Right renal pelvis (tissue), 4 donors: ENCODE measurements around the gene TTPAL. TPM values are rescaled to one million over a fixed set of nuclear protein-coding genes. Genes with fewer than 3 reads are reported as not detected.

Experiments
- DNase-seq, 4 donors: peaks; one replicate each; pipeline ENCODE4 v3.0.0-alpha.2; 2013; ENCODE audit warnings: low read depth in 4 of 4, low spot score in 3 of 4, missing footprints in 1 of 4
- polyA plus RNA-seq, 4 donors: library from polyadenylated mRNA; unstranded; fragments of 120-200 nt; gene quantifications; one replicate each; pipeline ENCODE4 v1.2.1, GENCODE V29; 2013; ENCODE audit not compliant: insufficient read length in 4 of 4

The TTPAL gene
- polyA plus RNA-seq, 4 donors: 12.5 to 14.1 (median 13.0) TPM

DNA sequence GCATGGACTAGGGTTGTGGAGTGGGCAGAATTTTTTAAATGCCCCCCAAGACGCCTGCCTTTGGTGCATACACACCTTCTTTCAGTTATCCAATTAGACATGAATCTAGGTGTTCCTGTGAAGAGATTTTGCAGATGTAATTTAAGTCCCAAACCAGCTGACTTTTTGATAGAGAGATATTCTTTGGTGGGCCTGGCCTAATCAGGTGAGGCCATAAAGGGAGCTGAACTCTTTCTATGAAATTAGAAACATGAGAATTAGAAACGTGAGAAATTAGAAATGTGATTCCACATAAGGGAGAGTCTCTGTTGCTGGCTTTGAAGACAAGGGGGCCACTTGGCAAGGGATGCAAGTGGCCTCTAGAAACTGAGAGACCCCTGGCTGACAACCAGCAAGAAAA, 36.4 kb upstream of the TTPAL start:
- no peak for DNase-seq

DNA sequence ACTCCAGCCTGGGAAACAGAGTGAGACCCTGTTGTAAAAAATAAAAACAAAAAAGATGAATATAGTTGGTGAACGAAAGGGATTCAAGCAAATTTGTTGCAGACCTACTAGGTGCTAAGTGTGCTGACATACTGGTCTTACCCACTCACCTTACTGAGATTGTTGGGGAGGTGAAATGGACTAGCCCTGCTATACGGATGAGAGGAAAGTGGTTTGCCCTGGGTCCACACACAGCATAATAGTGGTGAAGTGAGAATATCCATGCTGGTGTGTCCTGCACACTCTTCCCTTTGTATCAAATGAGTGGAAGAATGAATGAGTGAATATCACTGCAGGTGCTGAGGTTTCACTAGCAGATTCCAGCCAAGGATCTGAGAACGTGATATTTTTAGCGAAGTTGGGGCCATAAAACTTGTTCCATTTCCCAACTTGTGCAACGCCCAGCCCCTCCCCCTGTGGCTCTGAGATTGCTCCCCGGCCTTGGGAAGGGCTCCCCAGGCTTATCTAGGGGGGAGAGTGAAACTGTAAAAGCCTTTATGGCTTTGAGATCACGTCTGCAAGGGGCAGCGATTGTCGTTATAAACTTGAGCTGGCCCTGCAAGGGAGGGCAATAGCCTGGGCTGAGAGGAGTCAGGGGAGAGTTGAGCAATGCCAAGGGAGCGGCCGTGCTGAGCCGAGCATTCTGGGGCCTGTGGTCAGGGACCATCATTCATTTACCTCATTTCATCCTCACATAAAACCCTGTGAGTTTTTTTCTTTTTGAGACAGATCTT, 33.2 kb upstream of the TTPAL start:
- no peak for DNase-seq

DNA sequence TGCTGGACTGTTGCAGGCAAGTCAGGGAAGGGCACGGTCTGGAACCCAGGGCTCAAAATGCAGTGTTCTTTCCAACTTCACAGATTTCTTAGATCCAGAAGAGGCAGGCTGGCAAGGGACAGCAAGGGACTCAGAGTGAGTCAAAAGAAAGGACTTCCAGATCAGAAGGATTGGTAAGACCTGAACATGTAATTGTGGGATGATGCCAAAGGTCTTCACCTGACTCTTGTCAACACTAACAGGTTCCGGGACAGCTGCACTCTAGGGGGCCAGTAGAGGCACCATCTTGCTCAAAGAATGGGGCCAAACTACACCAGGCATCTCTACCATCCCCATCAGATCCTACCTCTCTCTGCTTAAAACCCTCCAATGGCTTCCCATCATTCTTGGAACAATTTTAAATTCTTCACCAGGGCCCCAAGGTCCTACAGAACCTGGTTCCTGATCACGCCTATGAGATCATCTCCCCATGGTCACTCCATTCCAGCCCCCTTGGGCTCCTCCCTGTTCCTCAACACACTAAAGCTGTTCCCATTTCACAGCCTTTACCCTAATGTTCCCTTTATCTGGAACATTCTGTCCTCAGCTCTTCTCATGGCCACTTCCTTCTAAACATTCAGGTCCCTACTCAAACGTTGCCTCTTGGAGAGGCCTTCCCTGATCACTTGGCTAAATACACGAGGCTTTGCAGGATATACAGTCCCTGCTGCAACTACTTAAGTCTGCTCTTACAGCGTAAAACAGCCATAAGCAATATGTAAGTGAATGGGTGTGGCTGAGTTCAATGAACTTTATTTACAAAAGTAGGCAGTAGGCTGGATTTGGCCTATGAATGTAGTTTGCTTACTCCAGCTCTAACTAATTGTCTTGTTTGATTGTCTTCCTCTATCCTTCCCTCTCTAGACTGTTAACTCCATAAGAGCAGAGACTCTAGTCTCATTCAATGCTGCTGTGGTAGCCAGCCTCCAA, 29.6 kb upstream of the TTPAL start:
- no peak for DNase-seq

DNA sequence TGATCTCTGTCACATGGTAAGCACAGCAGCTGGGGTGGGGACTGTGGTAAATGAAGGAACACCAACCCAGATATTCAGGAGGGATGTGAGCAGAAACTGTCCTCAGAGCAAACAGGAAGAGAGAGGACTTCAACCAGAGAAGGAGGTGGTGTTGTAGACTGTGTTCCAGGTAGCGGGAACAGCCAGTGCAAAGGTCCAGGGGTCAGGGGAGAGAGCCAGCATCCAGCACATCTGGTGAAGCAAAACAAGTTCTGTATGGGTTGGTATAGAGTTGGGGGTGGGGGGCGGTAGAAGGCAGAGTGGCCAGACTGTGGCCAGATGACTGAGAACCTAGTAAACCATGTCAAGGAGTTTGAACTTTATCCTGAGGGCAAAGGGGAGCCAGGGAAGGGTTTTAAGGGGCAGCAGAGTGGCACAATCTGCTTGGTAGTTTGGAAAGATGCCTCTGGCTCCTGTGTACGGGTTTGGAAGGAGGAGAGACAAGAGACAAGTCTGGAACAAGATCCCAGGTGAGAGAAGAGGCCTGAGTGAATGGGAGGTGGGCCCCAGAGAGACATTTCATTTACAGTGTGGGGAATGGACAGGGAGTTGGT, 27.8 kb upstream of the TTPAL start:
- no peak for DNase-seq

DNA sequence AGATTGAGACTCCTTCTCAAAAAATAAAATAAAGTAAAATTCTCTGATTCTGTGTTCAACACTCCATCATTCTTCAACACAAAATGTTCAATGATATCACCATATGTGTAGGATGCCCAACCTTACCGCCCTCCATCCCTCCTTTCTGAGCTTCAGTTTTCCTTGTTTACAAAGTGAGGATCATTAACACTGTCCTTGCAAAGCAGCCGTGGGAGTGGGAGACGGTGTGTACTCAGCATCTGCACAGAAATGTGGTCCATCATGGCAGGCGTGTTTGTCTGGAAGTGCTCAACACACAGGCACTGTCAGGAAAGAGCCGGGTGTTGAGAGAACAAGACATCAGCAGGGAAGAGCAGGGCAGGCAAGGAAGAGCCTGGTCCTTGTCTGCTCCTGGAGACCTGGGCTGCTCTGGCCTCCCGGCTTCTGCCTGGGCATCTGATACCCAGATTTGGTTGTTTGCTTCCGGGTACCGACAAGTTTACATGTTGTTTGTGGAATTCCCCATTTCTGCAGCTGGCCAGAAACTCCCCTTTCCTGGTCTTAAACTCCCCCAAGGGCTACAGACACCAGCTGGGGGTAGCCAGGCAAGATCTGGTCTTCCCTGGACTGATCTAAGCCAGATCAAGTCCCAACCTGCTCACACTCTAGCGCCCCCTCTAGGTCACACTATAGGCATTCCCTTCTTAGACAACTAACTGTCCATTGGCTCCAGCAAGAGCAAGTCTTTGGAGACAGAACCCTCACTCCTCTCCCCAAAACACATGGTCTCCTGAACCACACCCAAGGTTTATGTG, 26.7 kb upstream of the TTPAL start:
- no peak for DNase-seq

DNA sequence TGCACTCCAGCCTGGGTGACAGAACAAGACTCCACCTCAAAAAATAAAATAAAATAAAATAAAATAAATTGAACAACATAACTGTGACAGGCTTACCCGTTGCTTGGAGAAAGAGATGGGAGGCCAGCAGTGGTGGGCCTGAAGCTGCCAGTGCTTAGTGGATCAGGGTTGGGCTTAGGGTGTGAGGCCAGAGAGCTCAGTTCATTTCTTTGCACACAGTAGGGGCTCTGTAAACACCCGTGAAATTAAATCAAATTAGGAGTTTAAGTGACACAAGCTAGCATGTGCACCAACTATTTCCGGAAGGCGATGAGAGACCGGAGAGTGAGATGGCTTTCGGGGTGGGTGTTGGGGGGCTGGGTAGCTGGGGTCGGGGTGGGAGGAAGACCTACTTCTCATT, 25.8 kb upstream of the TTPAL start:
- no peak for DNase-seq

DNA sequence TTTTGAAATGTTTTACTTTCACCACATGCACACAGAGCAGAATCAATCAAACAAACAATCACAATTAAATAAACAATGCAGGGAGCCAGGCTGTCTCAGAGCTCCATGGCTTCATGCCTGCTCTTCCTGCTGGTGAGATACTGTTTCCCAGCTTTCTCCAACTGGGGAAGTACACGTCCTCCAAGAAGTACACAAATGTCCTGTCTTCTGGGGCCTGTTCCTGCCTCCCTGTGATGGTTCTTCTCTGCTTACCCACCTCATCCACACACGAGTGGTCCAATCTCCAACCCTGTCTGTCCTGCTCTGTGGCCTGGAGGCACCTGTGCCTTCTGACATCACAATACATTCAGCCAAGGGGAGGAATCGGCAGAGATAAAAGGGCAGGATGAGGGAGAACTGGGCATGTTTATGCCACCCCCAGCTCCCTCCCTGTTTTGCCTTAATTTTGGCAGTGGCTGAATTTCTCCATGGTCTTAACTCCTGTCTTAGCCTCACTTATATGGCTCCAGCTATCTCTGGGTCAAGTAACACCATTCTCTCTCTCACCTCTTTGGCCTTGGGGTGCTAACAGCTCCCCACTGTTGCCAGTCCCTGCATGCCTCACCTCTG, 25.3 kb upstream of the TTPAL start:
- DNase-seq: no peak

DNA sequence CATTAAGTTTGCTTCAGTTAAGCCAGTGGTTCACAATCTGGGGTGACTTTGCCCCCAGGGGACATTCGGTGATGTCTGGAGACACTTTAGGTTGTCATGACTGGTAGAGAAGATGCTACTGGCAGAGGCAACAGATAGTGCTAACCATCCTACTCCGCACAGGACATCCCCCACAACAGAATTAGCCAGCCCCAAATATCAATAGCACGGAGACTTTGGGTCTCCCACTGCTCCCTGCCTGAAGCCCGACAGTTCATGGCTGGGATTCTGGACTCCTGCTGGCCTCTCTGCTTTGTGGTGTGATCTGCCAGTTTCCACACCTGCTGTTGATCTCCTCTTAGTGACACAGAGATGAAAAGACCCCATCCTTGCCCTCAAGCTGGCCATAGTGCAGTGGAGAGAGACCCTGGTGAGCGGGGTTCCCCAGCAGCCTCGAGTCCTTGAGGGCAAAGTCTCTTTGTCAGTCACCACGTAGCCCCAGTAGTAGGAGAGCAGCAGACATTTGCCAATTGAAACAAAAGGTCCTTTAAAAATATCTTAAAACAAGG, 24.7 kb upstream of the TTPAL start:
- no peak for DNase-seq

DNA sequence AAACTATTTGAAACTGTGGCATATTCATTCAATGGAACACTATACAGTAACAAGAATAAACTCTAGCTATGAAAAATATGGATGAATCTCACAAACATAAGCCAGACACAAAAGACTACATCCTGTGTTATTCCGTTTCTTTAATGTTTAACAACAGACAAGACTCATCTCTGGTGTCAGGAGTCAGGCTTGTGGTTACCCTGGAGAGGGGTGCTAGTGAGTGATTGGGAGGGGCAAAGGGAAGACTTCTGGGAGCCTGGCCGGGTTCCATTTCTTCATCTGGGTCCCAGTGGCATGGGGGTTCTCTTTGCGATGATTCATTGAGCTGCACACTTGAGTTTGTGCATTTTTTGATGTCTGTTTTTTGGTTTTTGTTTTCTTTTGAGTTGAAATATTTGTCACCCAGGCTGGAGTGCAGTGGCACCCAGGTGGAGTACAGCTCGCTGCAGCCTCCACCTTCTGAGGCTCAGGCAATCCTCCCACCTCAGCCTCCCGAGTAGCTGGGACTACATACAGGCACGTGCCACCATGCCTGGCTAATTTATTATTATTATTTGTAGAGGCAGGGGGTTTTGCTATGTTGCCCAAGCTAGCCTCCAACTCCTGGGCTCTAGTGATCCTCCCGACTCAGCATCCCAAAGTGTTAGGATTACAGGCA, 21.2 kb upstream of the TTPAL start:
- DNase-seq: no peak

DNA sequence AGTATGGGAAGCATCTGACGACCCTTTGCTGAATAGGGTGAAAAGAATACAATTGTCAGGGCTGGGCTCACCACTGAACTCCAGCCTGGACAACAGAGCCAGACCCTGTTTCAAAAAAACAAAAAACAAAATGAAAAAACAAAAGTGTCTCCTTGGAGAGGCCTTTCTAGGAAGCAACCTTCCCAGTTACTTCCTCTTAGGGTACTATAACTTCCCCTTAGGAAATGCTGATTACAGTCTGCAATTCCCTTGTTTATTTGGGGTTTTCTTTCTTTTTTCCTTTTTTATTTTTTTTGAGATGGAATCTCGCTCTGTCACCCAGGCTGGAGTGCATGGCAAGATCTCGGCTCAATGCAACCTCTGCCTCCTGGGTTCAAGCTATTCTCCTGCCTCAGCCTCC, 20.5 kb upstream of the TTPAL start:
- DNase-seq: no peak

DNA sequence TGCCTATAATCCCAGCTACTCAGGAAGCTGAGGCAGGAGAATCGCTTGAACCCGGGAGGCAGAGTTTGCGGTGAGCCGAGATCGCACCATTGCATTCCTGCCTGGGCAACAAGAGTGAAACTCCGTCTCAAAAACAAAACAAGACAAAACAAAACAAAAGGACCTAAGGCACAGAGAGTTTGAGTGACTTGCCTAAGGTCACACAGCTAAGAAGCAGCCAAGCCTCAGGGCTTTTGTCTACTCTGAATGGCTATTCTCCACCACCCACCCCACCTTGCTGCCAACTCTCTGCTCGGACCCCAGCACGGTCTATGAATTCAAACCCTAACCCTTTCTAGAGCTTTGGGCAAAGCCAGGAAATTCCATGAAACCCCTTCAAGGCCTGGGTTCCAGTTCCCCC, 19.1 kb upstream of the TTPAL start:
- no peak for DNase-seq

DNA sequence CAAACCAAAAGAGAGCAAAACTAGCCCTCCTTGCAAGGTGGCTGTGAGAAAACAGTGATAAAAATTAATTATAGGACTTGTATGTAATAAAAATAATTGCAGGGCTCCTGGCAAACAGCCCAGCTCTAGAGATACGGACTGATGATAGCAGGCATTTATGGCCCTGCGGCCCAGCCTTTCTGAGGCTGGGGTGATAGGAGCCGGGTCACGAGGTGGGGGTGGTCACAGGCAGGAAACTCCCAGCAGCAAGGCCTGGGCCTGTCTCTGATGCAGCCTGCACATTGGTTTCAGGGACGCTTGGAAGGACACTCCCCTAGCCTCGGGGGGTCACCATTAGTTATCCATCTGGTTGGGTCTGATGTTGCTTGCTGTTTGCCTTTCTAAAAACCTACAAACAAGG, 18.7 kb upstream of the TTPAL start:
- DNase-seq: no peak

DNA sequence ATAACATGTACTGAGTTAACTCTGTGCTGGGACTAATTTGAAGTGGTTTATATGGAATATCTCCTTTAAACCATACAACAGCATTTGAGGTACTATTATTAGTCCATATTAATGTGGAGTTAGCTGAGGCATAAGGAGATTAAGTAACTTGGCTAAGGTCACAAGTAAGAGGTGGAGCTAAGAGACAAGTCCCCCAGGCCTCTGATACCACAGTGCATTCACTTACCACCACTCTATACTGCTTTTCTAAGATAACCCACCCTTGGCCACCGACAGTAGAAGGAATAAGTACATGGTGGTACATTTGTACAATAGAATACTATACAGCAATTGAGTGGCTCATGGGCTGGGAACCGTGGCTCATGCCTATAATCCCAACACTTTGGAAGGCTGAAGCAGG, 16.4 kb upstream of the TTPAL start:
- no peak for DNase-seq

DNA sequence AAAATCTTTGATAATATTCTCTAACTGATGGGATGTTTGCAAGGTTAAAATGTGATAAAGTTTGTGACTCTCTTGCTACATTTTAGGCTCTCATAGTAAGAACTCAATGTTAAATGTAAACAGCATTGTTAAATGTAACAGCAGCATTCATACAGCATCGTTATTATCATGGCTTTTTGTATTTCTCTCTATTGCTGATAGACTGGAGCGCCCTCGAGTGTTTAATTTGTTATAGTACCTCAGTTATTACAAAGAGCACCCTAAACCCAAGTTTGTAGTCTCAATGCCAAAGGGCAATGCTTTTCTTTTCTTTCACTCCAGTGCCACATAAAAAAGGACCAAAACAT, 14.9 kb upstream of the TTPAL start:
- no peak for DNase-seq

DNA sequence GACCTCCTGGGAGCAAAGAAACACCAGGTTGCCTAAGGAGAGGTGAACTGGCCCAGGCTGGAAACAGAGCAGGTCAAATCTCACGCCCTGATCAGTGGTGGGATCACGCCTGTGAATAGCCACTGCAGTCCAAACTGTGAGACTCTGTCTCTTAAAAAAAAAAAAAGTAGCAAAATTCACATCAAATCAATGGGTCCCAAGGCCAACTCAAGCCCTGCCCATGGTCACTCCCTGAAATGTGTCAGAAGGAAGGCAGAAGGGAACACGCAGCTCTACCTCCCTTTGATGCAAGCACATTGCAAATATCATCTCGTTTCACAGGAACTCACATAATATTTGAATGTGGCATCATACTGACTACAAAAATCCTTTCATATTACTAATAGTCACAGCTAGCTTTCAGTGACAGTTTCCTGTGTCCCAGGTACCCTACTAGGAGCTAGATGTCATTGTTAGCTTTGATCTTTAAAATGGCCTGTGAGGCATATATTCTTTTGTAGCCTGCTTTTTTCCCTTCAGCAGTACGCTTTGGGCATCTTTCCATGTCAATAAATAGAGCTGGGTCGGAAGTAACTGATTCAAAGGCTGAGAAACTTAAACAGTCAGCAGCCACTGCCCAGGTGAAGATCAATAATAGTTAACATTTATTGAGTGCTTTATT, 14.4 kb upstream of the TTPAL start:
- no peak for DNase-seq

DNA sequence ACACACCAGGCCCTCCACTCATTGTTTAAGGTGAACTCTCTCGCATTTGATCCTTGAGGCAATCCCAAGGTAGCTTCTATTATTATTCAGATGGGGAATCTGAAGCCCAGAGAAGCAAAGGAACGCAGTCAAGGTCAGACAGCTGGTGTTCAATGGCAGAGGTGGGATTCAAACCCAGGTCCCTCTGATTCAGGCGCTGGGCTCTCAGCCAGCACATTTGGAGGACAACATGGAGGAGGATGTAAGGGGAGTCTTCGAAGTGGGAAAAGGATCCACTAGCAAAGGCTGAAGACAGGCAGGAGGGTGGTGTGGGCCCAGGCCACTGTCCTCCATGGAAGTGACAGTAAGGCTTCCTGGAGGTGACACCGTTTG, 13.9 kb upstream of the TTPAL start:
- DNase-seq: no peak

DNA sequence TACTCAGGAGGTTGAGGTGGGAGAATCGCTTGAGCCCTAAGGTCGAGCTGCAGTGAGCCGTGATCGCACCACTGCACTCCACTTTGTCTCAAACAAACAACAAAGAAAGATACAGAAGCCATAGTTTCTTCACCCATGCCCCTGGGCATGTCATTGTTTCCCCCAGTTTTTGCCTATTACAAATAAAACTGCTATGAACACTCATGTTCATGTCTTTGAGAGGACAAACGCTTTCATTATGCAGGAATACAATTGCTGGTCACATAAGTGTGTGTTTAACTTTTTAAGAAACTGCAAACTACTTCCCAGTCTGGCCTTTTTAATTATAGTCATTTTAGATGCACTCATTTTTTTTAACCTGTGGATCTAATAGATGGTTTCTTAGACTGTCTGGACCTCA, 12.2 kb upstream of the TTPAL start:
- no peak for DNase-seq

DNA sequence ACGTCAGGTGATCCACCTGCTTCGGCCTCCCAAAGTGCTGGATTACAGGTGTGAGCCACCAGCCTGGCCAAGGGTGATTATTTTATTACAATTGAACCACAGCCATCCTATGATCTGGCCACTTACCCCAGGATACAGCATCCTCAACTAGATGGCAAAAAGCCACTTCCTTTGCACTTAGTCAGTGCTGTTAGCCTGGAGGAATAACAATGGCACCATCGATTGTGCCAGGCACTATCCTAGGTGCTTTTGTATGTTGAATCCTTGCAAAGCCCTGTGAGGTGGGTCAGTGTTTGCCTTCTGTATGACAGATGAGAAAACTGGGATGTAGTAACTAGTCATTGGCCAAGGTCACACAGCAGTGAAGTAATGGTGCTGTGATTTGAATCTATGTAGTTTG, 11.2 kb upstream of the TTPAL start:
- DNase-seq: no peak

DNA sequence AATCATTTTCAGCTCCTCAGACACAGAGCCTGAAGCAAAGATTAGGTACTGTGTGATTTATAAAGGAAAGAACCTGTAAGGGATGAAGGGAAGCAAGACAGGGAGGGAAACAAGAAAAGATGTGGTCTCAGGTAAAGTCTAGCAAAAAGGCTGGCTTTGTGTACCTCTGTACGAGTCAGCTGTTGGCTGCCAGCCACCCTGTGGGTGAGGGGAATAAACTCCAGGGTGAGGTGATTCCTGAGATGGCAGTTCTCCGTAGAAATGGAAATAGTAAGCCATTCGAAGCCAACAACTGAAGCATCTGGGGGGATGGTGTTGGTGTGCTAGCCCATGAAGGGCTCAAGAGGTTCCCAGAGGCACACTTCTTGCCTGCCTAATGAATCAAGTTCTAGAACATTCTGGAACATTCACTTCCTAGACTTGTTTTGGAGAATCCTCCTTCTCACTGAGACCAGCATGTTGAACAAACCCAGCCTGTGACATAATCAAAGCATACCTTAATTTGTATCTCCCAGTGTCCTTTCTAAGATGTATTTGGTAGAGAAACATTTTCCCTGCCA, 10.6 kb upstream of the TTPAL start:
- no peak for DNase-seq
